ENCODE data around the gene PRKD1. TPM values are rescaled to one million over a fixed set of nuclear protein-coding genes. Genes with fewer than 3 reads are reported as not detected.

The PRKD1 gene
- total RNA-seq, 4 donors from 2014 or later, result 3.0 to 5.4 (median 3.6) TPM

DNA sequence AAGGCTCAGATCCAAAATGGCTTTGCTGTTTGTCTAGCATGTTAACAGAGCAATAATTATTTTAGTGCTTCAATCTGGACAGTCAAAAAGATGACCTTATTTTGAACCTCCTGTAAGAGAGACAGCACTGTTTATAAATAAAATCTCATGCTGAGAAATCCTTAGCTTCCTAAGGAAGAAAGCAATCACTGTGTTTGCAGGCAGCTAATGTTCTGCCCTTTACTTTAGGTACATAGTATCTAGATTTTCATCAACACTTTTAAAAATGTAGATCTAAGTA, 105.3 kb downstream of the PRKD1 start:
- Histone ChIP-seq H3K27me3 (no peaks in the 10 kb centered on the region), H3K4me3 (no peak overlapping the region), H3K9me3 (no peaks in the 10 kb centered on the region), H3K4me1 (peaks cover 11% of the 10 kb centered on the region), H3K36me3 (no peaks in the 10 kb centered on the region), H3K27ac (no peak overlapping the region)
- TF ChIP-seq POLR2AphosphoS5 (IDR thresholded peaks at IDR 0.05) (no peak), POLR2A (IDR thresholded peaks at IDR 0.05) (no peak), EP300 (IDR thresholded peaks at IDR 0.05) (no peak)
- TF ChIP-seq, protein P1, sequence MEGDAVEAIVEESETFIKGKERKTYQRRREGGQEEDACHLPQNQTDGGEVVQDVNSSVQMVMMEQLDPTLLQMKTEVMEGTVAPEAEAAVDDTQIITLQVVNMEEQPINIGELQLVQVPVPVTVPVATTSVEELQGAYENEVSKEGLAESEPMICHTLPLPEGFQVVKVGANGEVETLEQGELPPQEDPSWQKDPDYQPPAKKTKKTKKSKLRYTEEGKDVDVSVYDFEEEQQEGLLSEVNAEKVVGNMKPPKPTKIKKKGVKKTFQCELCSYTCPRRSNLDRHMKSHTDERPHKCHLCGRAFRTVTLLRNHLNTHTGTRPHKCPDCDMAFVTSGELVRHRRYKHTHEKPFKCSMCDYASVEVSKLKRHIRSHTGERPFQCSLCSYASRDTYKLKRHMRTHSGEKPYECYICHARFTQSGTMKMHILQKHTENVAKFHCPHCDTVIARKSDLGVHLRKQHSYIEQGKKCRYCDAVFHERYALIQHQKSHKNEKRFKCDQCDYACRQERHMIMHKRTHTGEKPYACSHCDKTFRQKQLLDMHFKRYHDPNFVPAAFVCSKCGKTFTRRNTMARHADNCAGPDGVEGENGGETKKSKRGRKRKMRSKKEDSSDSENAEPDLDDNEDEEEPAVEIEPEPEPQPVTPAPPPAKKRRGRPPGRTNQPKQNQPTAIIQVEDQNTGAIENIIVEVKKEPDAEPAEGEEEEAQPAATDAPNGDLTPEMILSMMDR (IDR thresholded peaks at IDR 0.05), result no peak
- DNase-seq (ENCODE audit: low spot score in 2 of 2), result no peak

DNA sequence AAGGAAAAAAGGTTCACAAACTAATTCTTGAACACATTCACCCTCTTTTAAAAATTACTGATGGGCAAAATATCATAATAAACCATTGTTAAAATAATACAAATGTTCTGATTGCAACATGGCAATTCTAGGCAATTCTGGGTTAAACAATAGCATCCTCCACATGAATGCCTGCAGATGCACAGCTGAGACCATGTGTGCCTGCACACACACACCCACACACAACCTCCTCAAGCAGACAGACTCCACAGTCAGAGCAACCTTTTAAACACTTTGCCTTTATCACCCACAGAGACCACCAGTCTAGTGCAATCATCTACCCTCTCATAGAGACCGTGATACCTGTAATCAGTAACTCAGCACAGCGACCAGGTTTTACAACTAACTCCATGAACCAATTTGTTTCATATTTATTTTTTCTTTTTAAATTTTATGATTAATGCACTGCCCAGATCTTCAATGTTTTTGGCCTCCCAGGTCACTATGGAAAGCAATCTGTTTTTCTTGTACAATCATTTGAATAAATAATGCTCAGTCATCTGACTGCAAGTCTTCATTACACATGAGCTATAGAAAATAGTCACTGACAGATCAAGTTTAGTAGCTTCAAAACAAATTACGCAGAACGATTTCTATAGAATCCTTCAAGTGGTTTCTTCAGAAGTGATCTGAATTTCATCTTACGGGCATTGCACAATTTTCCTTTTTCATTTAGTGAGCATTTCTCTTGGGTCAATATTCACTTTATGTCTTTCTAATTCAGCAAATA, 105.8 kb downstream of the PRKD1 start:
- Histone ChIP-seq H3K4me3 (no peak overlapping the region), H3K27me3 (no peaks in the 10 kb centered on the region)

DNA sequence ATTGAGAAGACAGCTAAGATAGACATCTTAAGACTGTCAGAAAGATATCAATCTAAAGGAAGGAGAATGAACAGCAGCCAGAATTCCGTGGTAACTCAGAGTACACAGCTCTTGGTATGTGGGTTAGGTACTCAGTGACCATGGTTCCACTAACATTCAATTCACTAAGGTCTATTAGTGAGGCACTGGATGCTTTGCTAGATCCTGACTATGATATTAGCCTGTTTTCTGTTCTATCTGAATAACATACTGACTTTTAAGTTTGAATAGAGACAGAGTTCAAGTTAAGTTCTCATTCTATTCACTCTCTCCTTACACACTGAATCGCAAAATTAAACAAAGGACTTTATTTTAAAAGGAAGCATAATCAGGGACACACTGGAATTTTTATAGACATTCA, 106.4 kb downstream of the PRKD1 start:
- no peaks in the 10 kb centered on the region for H3K36me3 ChIP-seq
- WGBS, result 61% methylated on average over 2 of the region's 2 CpGs
- H3K9me3 ChIP-seq, result no peaks in the 10 kb centered on the region
- no peak overlapping the region for H3K27ac ChIP-seq
- no peak for TF ChIP-seq POLR2AphosphoS5 (IDR thresholded peaks at IDR 0.05)
- TF ChIP-seq EP300 (IDR thresholded peaks at IDR 0.05), result no peak
- no peak for TF ChIP-seq POLR2A (IDR thresholded peaks at IDR 0.05)
- H3K4me1 ChIP-seq, result peaks cover 11% of the 10 kb centered on the region
- no peak overlapping the region for H3K4me3 ChIP-seq
- H3K27me3 ChIP-seq, result no peaks in the 10 kb centered on the region
- DNase-seq (ENCODE audit: low spot score in 2 of 2), result no peak

More for the DNA sequence above, 105.8 kb downstream of the PRKD1 start:
- DNase-seq (ENCODE audit: low spot score in 2 of 2), result no peak
- TF ChIP-seq EP300 (IDR thresholded peaks at IDR 0.05) (no peak), POLR2A (IDR thresholded peaks at IDR 0.05) (no peak), POLR2AphosphoS5 (IDR thresholded peaks at IDR 0.05) (no peak)
- TF ChIP-seq, protein P1 (IDR thresholded peaks at IDR 0.05), result no peak
- WGBS, result 76% methylated on average over 5 of the region's 5 CpGs
- Histone ChIP-seq H3K27ac (no peak overlapping the region), H3K36me3 (no peaks in the 10 kb centered on the region), H3K9me3 (no peaks in the 10 kb centered on the region), H3K4me1 (peaks cover 11% of the 10 kb centered on the region)

DNA sequence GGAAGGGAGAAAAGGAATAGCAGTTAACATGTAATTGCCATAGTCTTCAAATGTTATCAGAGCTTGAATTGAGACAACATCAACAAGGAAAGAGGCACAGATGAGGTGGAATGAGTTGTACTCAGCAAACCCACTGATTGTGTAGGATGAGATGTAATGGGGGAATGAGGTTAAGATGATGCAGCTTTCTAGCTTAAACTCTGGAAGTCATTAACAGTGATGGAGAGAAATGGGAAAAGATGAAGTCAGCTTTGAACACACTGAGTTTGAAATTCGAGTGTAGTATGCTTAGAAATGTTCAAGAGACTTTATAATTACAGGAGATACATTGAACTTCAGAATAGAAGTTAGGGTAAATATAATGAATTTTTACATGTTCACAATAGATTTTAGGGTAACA, 106.9 kb downstream of the PRKD1 start:
- TF ChIP-seq EP300 (IDR thresholded peaks at IDR 0.05), result no peak
- no peak for TF ChIP-seq POLR2A (IDR thresholded peaks at IDR 0.05)
- Histone ChIP-seq H3K4me3 (no peak overlapping the region), H3K4me1 (peaks cover 11% of the 10 kb centered on the region), H3K27ac (no peak overlapping the region), H3K27me3 (no peaks in the 10 kb centered on the region), H3K9me3 (no peaks in the 10 kb centered on the region), H3K36me3 (no peaks in the 10 kb centered on the region)
- no peak for DNase-seq (ENCODE audit: low spot score in 2 of 2)
- WGBS, result 72% methylated on average over 1 of the region's 1 CpG

DNA sequence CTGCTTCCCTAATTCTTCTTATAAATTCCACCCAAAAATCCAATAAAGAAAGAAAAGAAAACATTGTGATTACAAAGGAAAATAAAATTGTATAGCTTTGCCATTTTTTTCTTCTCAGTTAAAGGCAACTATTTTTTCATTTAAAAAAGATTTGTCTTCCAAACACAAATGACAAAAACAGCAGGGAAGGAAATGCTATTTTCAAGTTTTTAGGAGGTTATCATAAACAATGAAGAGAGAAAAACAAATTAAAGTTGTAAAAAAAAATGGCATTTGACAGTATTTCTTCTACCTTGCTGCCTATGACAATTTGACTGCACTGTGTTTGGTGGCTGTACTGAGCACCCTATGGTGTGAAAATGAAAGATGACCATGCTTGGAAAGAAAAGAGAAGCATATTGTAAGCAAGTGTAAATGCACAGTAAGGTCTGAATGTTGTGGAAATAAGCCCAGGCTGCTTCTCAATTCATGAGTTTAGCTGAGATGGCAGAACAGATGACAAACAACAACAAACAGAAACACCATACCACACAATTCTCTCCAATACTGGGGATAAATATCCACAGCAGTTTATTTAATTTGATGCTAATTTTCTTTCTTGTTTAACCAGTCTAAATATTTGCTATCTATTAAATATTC, 109.8 kb downstream of the PRKD1 start:
- TF ChIP-seq, protein P1 (IDR thresholded peaks at IDR 0.05), result no peak
- no peak for TF ChIP-seq POLR2AphosphoS5 (IDR thresholded peaks at IDR 0.05)
- TF ChIP-seq EP300 (IDR thresholded peaks at IDR 0.05), result no peak
- TF ChIP-seq POLR2A (IDR thresholded peaks at IDR 0.05), result no peak
- DNase-seq (ENCODE audit: low spot score in 2 of 2), result no peak
- Histone ChIP-seq H3K9me3 (no peaks in the 10 kb centered on the region), H3K4me3 (no peak overlapping the region), H3K27me3 (no peaks in the 10 kb centered on the region), H3K4me1 (peaks cover 19% of the 10 kb centered on the region), H3K27ac (no peak overlapping the region), H3K36me3 (no peaks in the 10 kb centered on the region)

DNA sequence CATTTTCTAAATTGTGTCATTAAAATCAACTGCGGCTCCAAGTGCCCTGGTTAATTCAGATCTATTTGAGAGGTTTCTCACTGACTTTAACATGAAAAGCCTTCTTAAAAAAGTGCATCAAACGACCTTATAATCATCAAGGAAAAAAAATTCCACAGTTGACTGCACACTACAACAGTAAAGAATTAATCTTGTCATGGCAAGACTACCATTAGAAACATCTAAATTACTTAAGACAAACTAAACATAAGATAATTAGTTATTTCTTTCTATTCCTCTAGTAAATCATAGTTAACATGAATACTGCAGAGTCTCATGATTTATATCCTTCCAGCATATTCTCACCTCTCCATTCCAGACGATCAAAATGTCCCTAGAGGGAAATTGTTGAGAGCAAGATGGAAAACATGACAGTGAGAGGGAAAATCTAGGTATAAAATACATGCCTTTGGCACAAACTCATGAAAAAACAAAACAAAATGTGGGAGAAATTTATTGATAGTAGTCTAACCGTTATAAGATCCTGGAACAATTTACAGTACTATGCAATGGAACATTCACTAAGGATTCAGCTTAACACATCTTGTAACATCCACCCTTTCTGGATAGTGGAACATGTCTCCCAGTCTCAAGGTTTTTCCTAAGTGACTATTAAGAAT, 112.5 kb downstream of the PRKD1 start:
- no peak for DNase-seq (ENCODE audit: low spot score in 2 of 2)
- no peak overlapping the region for H3K4me3 ChIP-seq
- no peaks in the 10 kb centered on the region for H3K36me3 ChIP-seq
- TF ChIP-seq, protein P1 (IDR thresholded peaks at IDR 0.05), result no peak
- H3K9me3 ChIP-seq, result no peaks in the 10 kb centered on the region
- H3K27ac ChIP-seq, result no peak overlapping the region
- WGBS, result 44% methylated on average over 4 of the region's 4 CpGs
- H3K27me3 ChIP-seq, result no peaks in the 10 kb centered on the region
- peaks cover 18% of the 10 kb centered on the region for H3K4me1 ChIP-seq
